IMR-90 (cell line): ENCODE measurements around the gene FOXO1.

Experiments used
- BHLHE40 ChIP-seq: fragments of 150-350 bp; IDR thresholded peaks from 2 replicates; pipeline ENCODE4 v1.6.1; 2016; ENCODE audit warnings: mild to moderate bottlenecking, low read depth, low read length
- MAFK ChIP-seq: IDR thresholded peaks from 2 replicates; pipeline ENCODE4 v1.6.1; 2012; ENCODE audit warnings: low read depth, low read length, improper control_type of control experiment
- MXI1 ChIP-seq: IDR thresholded peaks from 2 replicates; pipeline ENCODE4 v1.6.1; 2012; ENCODE audit warnings: low read depth, mild to moderate bottlenecking, low read length, moderate library complexity, borderline replicate concordance
- NFE2L2 ChIP-seq: fragments of 150-350 bp; IDR thresholded peaks from 2 replicates; pipeline ENCODE4 v1.6.1; 2016; ENCODE audit warnings: low read depth, mild to moderate bottlenecking, low read length
- POLR2A ChIP-seq: IDR thresholded peaks from 2 replicates; pipeline ENCODE4 v1.6.1; 2012; ENCODE audit warnings: mild to moderate bottlenecking, low read depth, low read length
- RAD21 ChIP-seq: IDR thresholded peaks from 2 replicates; pipeline ENCODE4 v1.6.1; 2012; ENCODE audit warnings: low read length, improper control_type of control experiment
- RCOR1 ChIP-seq: IDR thresholded peaks from 2 replicates; pipeline ENCODE4 v1.6.1; 2012; ENCODE audit warnings: mild to moderate bottlenecking, low read length, improper control_type of control experiment; ENCODE audit not compliant: insufficient replicate concordance
- RFX5 ChIP-seq: IDR thresholded peaks from 2 replicates; pipeline ENCODE4 v1.8.0; 2012; ENCODE audit warnings: low read depth, mild to moderate bottlenecking, low read length, moderate library complexity
- SMC3 ChIP-seq: fragments of 150-350 bp; IDR thresholded peaks from 2 replicates; pipeline ENCODE4 v1.6.1; 2016; ENCODE audit warnings: low read depth, mild to moderate bottlenecking, antibody characterized with exemption, low read length, moderate library complexity
- TF ChIP-seq, protein P1 (sequence below): conservative IDR thresholded peaks from 2 replicates; pipeline ENCODE4 v1.5.1; 2012; ENCODE audit warnings: mild to moderate bottlenecking, low read depth, low read length, improper control_type of control experiment
- TF ChIP-seq, protein P2 (sequence below): fragments of 150-350 bp; IDR thresholded peaks from 2 replicates; pipeline ENCODE4 v1.6.1; 2017; ENCODE audit warnings: mild to moderate bottlenecking, antibody characterized with exemption, low read length, low read depth

DNA sequence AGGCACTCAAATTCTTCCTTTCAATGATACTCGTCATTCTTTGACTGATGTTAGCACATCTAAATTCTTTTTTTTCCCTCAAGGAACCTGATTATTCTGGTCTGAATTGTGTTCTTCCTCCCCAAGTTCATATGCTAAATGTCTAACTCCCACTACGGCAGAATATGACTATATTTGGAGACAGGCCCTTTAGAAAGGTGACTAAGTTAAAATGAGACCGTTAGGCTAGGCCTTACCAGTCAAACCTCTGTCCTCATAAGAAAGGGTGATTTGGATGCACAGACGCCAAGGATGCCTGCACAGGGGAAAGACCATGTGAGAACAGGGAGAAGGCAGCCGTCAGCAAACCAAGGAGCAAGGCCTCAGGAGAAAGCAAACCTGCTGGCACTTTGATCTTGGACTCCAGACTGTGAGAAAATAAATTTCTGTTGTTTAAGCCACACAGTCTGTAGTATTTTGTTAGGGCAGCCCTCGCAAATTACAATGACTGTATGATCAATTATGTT lies 13.1 kb upstream of the FOXO1 start:
- TF ChIP-seq POLR2A, result no peak
- no peak for TF ChIP-seq MXI1
- no peak for TF ChIP-seq SMC3
- TF ChIP-seq MAFK, result no peak
- TF ChIP-seq, protein P1, sequence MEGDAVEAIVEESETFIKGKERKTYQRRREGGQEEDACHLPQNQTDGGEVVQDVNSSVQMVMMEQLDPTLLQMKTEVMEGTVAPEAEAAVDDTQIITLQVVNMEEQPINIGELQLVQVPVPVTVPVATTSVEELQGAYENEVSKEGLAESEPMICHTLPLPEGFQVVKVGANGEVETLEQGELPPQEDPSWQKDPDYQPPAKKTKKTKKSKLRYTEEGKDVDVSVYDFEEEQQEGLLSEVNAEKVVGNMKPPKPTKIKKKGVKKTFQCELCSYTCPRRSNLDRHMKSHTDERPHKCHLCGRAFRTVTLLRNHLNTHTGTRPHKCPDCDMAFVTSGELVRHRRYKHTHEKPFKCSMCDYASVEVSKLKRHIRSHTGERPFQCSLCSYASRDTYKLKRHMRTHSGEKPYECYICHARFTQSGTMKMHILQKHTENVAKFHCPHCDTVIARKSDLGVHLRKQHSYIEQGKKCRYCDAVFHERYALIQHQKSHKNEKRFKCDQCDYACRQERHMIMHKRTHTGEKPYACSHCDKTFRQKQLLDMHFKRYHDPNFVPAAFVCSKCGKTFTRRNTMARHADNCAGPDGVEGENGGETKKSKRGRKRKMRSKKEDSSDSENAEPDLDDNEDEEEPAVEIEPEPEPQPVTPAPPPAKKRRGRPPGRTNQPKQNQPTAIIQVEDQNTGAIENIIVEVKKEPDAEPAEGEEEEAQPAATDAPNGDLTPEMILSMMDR, result no peak
- TF ChIP-seq, protein P2, sequence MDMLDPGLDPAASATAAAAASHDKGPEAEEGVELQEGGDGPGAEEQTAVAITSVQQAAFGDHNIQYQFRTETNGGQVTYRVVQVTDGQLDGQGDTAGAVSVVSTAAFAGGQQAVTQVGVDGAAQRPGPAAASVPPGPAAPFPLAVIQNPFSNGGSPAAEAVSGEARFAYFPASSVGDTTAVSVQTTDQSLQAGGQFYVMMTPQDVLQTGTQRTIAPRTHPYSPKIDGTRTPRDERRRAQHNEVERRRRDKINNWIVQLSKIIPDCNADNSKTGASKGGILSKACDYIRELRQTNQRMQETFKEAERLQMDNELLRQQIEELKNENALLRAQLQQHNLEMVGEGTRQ, result no peak
- TF ChIP-seq RFX5, result no peak
- TF ChIP-seq RCOR1, result no peak
- TF ChIP-seq NFE2L2, result no peak
- TF ChIP-seq BHLHE40, result no peak
- no peak for TF ChIP-seq RAD21
